Measurements from ENCODE around the gene ADAM23.

DNA sequence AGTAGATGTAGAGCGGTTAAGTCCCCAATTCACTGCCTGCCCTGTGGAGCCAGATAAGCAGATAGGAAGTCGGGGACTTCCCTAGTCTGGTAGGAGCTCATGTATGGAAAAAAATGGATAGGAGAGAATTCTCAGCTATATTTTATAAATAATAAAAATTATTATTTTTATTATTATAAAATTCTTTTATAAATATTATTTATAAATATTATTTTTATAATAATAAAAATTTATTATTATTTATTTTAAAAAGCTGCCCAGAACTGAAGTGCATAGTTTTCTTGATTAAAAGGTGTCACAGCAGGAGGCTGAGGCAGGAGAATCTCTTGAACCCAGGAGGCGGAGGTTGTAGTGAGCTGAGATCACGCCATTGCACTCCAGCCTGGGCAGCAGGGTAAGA, 97.4 kb downstream of the ADAM23 start:
- TF ChIP-seq IRF2 (CRISPR knock-in tag; IDR thresholded peaks at IDR 0.05; ENCODE audit: borderline replicate concordance, low read depth) (no peak), MYBL2 (CRISPR knock-in tag; IDR thresholded peaks at IDR 0.05) (no peak), SMAD4 (CRISPR knock-in tag; IDR thresholded peaks at IDR 0.05) (no peak)
- TF ChIP-seq, protein P1, sequence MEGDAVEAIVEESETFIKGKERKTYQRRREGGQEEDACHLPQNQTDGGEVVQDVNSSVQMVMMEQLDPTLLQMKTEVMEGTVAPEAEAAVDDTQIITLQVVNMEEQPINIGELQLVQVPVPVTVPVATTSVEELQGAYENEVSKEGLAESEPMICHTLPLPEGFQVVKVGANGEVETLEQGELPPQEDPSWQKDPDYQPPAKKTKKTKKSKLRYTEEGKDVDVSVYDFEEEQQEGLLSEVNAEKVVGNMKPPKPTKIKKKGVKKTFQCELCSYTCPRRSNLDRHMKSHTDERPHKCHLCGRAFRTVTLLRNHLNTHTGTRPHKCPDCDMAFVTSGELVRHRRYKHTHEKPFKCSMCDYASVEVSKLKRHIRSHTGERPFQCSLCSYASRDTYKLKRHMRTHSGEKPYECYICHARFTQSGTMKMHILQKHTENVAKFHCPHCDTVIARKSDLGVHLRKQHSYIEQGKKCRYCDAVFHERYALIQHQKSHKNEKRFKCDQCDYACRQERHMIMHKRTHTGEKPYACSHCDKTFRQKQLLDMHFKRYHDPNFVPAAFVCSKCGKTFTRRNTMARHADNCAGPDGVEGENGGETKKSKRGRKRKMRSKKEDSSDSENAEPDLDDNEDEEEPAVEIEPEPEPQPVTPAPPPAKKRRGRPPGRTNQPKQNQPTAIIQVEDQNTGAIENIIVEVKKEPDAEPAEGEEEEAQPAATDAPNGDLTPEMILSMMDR (IDR thresholded peaks at IDR 0.05): no peak
- TF ChIP-seq, protein P2, sequence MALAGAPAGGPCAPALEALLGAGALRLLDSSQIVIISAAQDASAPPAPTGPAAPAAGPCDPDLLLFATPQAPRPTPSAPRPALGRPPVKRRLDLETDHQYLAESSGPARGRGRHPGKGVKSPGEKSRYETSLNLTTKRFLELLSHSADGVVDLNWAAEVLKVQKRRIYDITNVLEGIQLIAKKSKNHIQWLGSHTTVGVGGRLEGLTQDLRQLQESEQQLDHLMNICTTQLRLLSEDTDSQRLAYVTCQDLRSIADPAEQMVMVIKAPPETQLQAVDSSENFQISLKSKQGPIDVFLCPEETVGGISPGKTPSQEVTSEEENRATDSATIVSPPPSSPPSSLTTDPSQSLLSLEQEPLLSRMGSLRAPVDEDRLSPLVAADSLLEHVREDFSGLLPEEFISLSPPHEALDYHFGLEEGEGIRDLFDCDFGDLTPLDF (CRISPR knock-in tag; IDR thresholded peaks at IDR 0.05): no peak
- TF ChIP-seq, protein P3, sequence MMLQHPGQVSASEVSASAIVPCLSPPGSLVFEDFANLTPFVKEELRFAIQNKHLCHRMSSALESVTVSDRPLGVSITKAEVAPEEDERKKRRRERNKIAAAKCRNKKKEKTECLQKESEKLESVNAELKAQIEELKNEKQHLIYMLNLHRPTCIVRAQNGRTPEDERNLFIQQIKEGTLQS (CRISPR knock-in tag; conservative IDR thresholded peaks at IDR 0.05): no peak
- TF ChIP-seq, protein P4, sequence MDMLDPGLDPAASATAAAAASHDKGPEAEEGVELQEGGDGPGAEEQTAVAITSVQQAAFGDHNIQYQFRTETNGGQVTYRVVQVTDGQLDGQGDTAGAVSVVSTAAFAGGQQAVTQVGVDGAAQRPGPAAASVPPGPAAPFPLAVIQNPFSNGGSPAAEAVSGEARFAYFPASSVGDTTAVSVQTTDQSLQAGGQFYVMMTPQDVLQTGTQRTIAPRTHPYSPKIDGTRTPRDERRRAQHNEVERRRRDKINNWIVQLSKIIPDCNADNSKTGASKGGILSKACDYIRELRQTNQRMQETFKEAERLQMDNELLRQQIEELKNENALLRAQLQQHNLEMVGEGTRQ (CRISPR knock-in tag; IDR thresholded peaks at IDR 0.05): no peak
- TF ChIP-seq, protein P5, sequence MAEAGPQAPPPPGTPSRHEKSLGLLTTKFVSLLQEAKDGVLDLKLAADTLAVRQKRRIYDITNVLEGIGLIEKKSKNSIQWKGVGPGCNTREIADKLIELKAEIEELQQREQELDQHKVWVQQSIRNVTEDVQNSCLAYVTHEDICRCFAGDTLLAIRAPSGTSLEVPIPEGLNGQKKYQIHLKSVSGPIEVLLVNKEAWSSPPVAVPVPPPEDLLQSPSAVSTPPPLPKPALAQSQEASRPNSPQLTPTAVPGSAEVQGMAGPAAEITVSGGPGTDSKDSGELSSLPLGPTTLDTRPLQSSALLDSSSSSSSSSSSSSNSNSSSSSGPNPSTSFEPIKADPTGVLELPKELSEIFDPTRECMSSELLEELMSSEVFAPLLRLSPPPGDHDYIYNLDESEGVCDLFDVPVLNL (CRISPR knock-in tag; IDR thresholded peaks at IDR 0.05; ENCODE audit: borderline replicate concordance, low read depth): no peak
- TF ChIP-seq, protein P6, sequence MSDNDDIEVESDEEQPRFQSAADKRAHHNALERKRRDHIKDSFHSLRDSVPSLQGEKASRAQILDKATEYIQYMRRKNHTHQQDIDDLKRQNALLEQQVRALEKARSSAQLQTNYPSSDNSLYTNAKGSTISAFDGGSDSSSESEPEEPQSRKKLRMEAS (CRISPR knock-in tag; IDR thresholded peaks at IDR 0.05): no peak

Data from WTC11 (cell line).